Endothelial cell of umbilical vein (primary cell): ENCODE measurements around the gene GALNT2.

ENCODE experiments used
- EZH2 ChIP-seq: IDR thresholded peaks from 2 replicates; pipeline ENCODE4 v1.6.1; 2012; ENCODE audit warnings: borderline replicate concordance, low read depth, mild to moderate bottlenecking, moderate library complexity, low read length, inconsistent platforms; ENCODE audit not compliant: severe bottlenecking
- JUN ChIP-seq: IDR thresholded peaks from 2 replicates; pipeline ENCODE4 v1.6.1; 2011; ENCODE audit warnings: borderline replicate concordance, low read depth; ENCODE audit not compliant: insufficient read length, insufficient read depth
- MAX ChIP-seq: IDR thresholded peaks from 2 replicates; pipeline ENCODE4 v1.6.1; 2011; ENCODE audit not compliant: insufficient read depth, insufficient read length
- POLR2A ChIP-seq: IDR thresholded peaks from 2 replicates; pipeline ENCODE4 v1.6.1; 2012; ENCODE audit warnings: low read depth, mild to moderate bottlenecking, control low read depth, low read length
- POLR2AphosphoS5 ChIP-seq: IDR thresholded peaks from 2 replicates; pipeline ENCODE4 v1.6.1; 2012; ENCODE audit warnings: low read depth, mild to moderate bottlenecking, control low read depth, low read length, moderate library complexity; ENCODE audit not compliant: insufficient read depth
- TF ChIP-seq, protein P1 (sequence below), 2 donors: IDR thresholded peaks; 1 replicate in 1 of 2; 2 replicates in 1 of 2; pipeline ENCODE4 v1.5.1; 2011; ENCODE audit warnings: low read length in 2 of 2, mild to moderate bottlenecking in 2 of 2, moderate library complexity in 2 of 2, control low read depth in 1 of 2, inconsistent platforms in 1 of 2, low read depth in 1 of 2; ENCODE audit not compliant: insufficient read depth in 1 of 2; ENCODE audit errors: extremely low read depth in 1 of 2

- TF ChIP-seq POLR2AphosphoS5 (no peak), MAX (no peak), POLR2A (no peak), EZH2 (no peak), JUN (no peak)
- TF ChIP-seq, protein P1, sequence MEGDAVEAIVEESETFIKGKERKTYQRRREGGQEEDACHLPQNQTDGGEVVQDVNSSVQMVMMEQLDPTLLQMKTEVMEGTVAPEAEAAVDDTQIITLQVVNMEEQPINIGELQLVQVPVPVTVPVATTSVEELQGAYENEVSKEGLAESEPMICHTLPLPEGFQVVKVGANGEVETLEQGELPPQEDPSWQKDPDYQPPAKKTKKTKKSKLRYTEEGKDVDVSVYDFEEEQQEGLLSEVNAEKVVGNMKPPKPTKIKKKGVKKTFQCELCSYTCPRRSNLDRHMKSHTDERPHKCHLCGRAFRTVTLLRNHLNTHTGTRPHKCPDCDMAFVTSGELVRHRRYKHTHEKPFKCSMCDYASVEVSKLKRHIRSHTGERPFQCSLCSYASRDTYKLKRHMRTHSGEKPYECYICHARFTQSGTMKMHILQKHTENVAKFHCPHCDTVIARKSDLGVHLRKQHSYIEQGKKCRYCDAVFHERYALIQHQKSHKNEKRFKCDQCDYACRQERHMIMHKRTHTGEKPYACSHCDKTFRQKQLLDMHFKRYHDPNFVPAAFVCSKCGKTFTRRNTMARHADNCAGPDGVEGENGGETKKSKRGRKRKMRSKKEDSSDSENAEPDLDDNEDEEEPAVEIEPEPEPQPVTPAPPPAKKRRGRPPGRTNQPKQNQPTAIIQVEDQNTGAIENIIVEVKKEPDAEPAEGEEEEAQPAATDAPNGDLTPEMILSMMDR (IDR thresholded peaks at IDR 0.05; ENCODE audit: extremely low read depth in 1 of 2, insufficient read depth in 1 of 2, low read depth in 1 of 2, low read length in 2 of 2): no peak
These were observed 234.3 kb downstream of the GALNT2 start for GRCh38 chr1:230301322-230301721.
